ENCODE measurements around the gene CPNE5.

Gene CPNE5

DNA sequence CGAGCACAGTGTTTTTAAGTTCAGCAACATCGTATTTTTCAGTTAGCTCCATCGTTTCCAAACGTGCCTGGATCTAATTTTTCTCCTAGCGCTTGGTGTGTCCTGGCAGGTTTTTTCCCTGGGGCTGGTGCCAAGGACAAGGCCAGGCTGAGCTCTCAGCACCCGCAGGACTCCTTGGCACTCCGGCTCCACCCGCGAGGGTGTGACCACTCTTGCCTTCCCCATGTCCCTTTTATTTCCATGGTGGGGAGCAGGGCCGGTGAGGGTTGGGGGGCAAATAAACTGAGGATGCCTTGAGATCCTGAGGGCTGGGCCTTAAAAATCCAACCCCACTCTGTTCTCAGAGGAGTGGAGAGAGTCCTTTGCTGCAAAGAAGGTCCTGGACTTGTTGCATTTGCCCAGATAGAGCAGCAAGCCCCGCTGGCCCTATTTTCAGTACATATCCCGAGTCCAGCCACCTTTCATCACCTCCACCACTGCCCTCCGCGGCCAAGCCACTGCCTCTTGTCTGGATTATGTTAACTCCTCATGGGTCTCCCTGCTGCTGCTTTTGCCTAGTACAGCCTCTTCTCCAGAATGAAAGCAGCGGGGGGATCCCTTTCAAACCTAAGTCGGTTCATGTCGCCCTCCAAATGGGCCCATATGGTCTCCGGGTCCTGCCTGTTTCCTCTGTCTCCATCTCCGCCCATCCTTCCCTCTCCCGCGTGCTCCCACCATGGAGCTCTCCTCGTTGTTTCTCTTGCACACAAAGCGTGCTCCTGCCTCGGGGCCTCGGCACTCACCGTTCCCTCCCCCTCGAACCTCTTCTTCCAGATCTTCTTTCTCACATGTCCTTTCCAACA, 146.2 kb downstream of the CPNE5 start:
- H3K27ac ChIP-seq: no peak overlapping the region
- TF ChIP-seq, protein P1, sequence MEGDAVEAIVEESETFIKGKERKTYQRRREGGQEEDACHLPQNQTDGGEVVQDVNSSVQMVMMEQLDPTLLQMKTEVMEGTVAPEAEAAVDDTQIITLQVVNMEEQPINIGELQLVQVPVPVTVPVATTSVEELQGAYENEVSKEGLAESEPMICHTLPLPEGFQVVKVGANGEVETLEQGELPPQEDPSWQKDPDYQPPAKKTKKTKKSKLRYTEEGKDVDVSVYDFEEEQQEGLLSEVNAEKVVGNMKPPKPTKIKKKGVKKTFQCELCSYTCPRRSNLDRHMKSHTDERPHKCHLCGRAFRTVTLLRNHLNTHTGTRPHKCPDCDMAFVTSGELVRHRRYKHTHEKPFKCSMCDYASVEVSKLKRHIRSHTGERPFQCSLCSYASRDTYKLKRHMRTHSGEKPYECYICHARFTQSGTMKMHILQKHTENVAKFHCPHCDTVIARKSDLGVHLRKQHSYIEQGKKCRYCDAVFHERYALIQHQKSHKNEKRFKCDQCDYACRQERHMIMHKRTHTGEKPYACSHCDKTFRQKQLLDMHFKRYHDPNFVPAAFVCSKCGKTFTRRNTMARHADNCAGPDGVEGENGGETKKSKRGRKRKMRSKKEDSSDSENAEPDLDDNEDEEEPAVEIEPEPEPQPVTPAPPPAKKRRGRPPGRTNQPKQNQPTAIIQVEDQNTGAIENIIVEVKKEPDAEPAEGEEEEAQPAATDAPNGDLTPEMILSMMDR (conservative IDR thresholded peaks at IDR 0.05): no peak
- no peak for TF ChIP-seq ZFX (IDR thresholded peaks at IDR 0.05)

DNA sequence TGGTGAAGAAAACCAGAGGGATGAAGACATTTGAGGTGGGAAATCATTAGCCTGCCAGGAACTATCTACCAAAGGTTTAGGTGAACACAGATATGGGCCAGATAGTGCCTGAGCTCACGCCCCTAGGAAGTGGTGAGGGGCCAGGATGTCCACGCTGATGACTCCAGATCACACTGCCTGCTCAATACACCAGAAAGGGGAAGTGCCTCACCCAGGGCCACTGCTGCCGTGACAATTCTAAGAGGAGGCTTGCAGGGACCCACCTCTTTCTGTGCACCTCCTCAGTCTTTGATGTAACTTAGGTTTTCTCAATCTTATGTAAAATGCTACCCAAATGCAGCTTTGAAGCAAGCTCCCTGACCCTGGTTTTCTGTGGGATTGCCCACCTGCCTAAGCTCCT, 147.0 kb downstream of the CPNE5 start:
- no peak overlapping the region for H3K27ac ChIP-seq

GRCh38 chr6:36691612-36692011, 147.6 kb downstream of the CPNE5 start:
- no peak overlapping the region for H3K27ac ChIP-seq
- TF ChIP-seq, protein P1 (conservative IDR thresholded peaks at IDR 0.05): no peak
- no peak for TF ChIP-seq ZFX (IDR thresholded peaks at IDR 0.05)

More for the DNA sequence above, 147.0 kb downstream of the CPNE5 start:
- no peak for TF ChIP-seq ZFX (IDR thresholded peaks at IDR 0.05)
- TF ChIP-seq, protein P1 (conservative IDR thresholded peaks at IDR 0.05): no peak

GRCh38 chr6:36691011-36691410, 148.2 kb downstream of the CPNE5 start:
- TF ChIP-seq, protein P1 (conservative IDR thresholded peaks at IDR 0.05): no peak
- no peak for TF ChIP-seq ZFX (IDR thresholded peaks at IDR 0.05)
- no peak overlapping the region for H3K27ac ChIP-seq
